HEK293 (cell line): ENCODE results near the gene PM20D1.

Experiments used
- CTCF ChIA-PET: fragments of 350-600 bp; formaldehyde crosslinking; extraction: SDS; loops from one replicate; lab custom pipeline; 2021; ENCODE audit warnings: antibody characterized with exemption; lab: Yijun Ruan, JAX
- POLR2A ChIA-PET: fragments of 300-600 bp; formaldehyde crosslinking; extraction: SDS; loops from one replicate; lab custom pipeline; 2020; ENCODE audit warnings: antibody characterized with exemption, inconsistent platforms; lab: Yijun Ruan, JAX
- H3K27ac ChIP-seq: fragments of 200-500 bp; sonication (Bioruptor generic); 2 replicates; pipeline ENCODE4 v1.5.1; 2014; ENCODE audit warnings: low read depth, low read length, control low read depth, inconsistent platforms; ENCODE audit errors: extremely low read depth
- H3K36me3 ChIP-seq, 2 experiments: fragments of 200-500 bp in 1 of 2; sonication (Bioruptor generic) in 1 of 2; 1 replicate in 1 of 2; 2 replicates in 1 of 2; pipeline ENCODE4 v1.5.1; 2014 to 2017; ENCODE audit warnings: inconsistent platforms in 2 of 2, low read length in 2 of 2; ENCODE audit not compliant: control insufficient read depth in 2 of 2, insufficient read depth in 1 of 2
- H3K4me1 ChIP-seq: fragments of 200-500 bp; sonication (Bioruptor generic); 2 replicates; pipeline ENCODE4 v1.5.1; 2014; ENCODE audit warnings: mild to moderate bottlenecking, low read length, inconsistent platforms; ENCODE audit not compliant: control insufficient read depth, insufficient read depth
- H3K4me3 ChIP-seq: 2 replicates; pipeline ENCODE4 v1.5.1; 2011; ENCODE audit warnings: low read depth, mild to moderate bottlenecking, control low read depth, low read length, moderate library complexity
- H3K9me3 ChIP-seq: fragments of 200-500 bp; sonication (Bioruptor generic); 2 replicates; pipeline ENCODE4 v1.5.1; 2014; ENCODE audit warnings: low read depth, low read length, inconsistent platforms; ENCODE audit not compliant: control insufficient read depth, insufficient read depth
- CTCF ChIP-seq: fragments of 450-650 bp; formaldehyde crosslinking; IDR thresholded peaks from 2 replicates; pipeline ENCODE4 v1.5.1; 2016; ENCODE audit warnings: missing biosample characterization, missing genetic modification characterization
- IKZF3 ChIP-seq: fragments of 450-650 bp; IDR thresholded peaks from 2 replicates; pipeline ENCODE4 v1.5.0; 2018; ENCODE audit warnings: missing biosample characterization, mild to moderate bottlenecking, missing genetic modification characterization, moderate library complexity
- OVOL3 ChIP-seq: fragments of 450-650 bp; formaldehyde crosslinking; IDR thresholded peaks from 2 replicates; pipeline ENCODE4 v1.5.1; 2016; ENCODE audit warnings: missing biosample characterization, missing genetic modification characterization
- PATZ1 ChIP-seq: fragments of 450-650 bp; formaldehyde crosslinking; IDR thresholded peaks from 2 replicates; pipeline ENCODE4 v1.5.1; 2016; ENCODE audit warnings: missing biosample characterization, missing genetic modification characterization
- SCRT2 ChIP-seq: fragments of 450-650 bp; formaldehyde crosslinking; IDR thresholded peaks from 2 replicates; pipeline ENCODE4 v1.5.1; 2016; ENCODE audit warnings: missing biosample characterization, missing genetic modification characterization
- ZBTB26 ChIP-seq: fragments of 450-650 bp; formaldehyde crosslinking; optimal IDR thresholded peaks from 2 replicates; pipeline ENCODE3; 2016; ENCODE audit warnings: missing biosample characterization, mild to moderate bottlenecking, missing genetic modification characterization
- ZBTB49 ChIP-seq: fragments of 450-650 bp; formaldehyde crosslinking; IDR thresholded peaks from 2 replicates; pipeline ENCODE4 v1.5.1; 2016; ENCODE audit warnings: missing biosample characterization, missing genetic modification characterization, low read depth
- ZNF302 ChIP-seq: fragments of 450-650 bp; formaldehyde crosslinking; IDR thresholded peaks from 2 replicates; pipeline ENCODE4 v1.5.1; 2016; ENCODE audit warnings: missing biosample characterization, missing genetic modification characterization, low read depth
- ZNF416 ChIP-seq: fragments of 450-650 bp; formaldehyde crosslinking; IDR thresholded peaks from 2 replicates; pipeline ENCODE4 v1.5.1; 2016; ENCODE audit warnings: missing biosample characterization, missing genetic modification characterization
- ZNF629 ChIP-seq: fragments of 450-650 bp; formaldehyde crosslinking; IDR thresholded peaks from 2 replicates; pipeline ENCODE4 v1.5.1; 2017; ENCODE audit warnings: missing biosample characterization, missing genetic modification characterization
- ZNF639 ChIP-seq: fragments of 450-650 bp; formaldehyde crosslinking; IDR thresholded peaks from 2 replicates; pipeline ENCODE4 v1.5.1; 2016; ENCODE audit warnings: missing biosample characterization, missing genetic modification characterization
- ZNF654 ChIP-seq: fragments of 450-650 bp; formaldehyde crosslinking; IDR thresholded peaks from 2 replicates; pipeline ENCODE4 v1.5.1; 2016; ENCODE audit warnings: low read depth, missing biosample characterization, missing genetic modification characterization
- ZNF843 ChIP-seq: fragments of 450-650 bp; formaldehyde crosslinking; IDR thresholded peaks from 2 replicates; pipeline ENCODE4 v1.5.1; 2016; ENCODE audit warnings: missing biosample characterization, missing genetic modification characterization
- ZSCAN30 ChIP-seq: fragments of 450-650 bp; IDR thresholded peaks from 2 replicates; pipeline ENCODE4 v1.5.1; 2018; ENCODE audit warnings: missing biosample characterization, mild to moderate bottlenecking, missing genetic modification characterization, moderate library complexity
- TF ChIP-seq, protein P1 (sequence below): fragments of 450-650 bp; formaldehyde crosslinking; IDR thresholded peaks from 2 replicates; pipeline ENCODE4; 2016; ENCODE audit warnings: missing biosample characterization, missing genetic modification characterization

PM20D1 gene

DNA sequence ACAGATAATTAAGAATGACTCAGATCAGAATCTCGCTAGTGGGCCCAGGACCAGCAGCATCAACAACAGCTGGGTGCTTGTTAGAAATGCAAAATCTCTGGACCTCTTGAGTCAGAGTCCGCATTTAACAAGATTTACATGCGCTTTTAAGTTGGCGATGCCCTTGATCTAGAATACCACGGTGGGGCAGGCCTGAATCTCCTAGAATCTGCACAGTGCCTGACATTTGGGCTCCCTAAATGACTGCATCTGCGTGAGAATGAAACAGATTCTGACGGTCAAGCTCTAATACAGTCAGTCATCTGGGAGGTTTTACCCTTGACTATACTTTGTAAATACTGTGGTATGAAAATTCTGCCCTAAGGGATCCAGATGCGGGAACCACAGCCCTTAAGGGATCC is 57.5 kb downstream of the PM20D1 start:
- Histone ChIP-seq H3K27ac (no peak overlapping the region), H3K4me3 (no peak overlapping the region), H3K4me1 (no peaks in the 10 kb centered on the region), H3K9me3 (no peaks in the 10 kb centered on the region), H3K36me3 (peaks cover 0 to 76% of the 10 kb centered on the region in 2 experiments; a peak in 1 of 3 replicates)
- no peak for TF ChIP-seq ZNF302 (tag by site-specific recombination)
- ChIA-PET POLR2A (interaction anchor here (0.9 kb wide), 1 partner anchor 43 kb away, joined by 3 read pairs; no protein-coding TSS in a partner anchor), CTCF (interaction anchor here (0.6 to 9.4 kb wide), 31 partner anchors 10 to 316 kb away, joined by 3 to 155 read pairs (median 6); partner anchors contain the start of gene RAB29)

GRCh38 chr1:205791568-205792180 is 58.3 kb downstream of the PM20D1 start:
- POLR2A ChIA-PET = interaction anchor here (0.9 to 1.7 kb wide), 2 partner anchors 42 to 186 kb away, joined by 3 to 5 read pairs; no protein-coding TSS in a partner anchor
- TF ChIP-seq CTCF (tag by site-specific recombination) = peak; percentile 79
- peak; percentile 86 for TF ChIP-seq SCRT2 (tag by site-specific recombination)
- TF ChIP-seq ZNF654 (tag by site-specific recombination) = peak; percentile 66
- no peak for TF ChIP-seq ZBTB49 (tag by site-specific recombination)
- TF ChIP-seq ZSCAN30 = no peak
- TF ChIP-seq, all 188 proteins: peak for 3
- Histone ChIP-seq H3K9me3 (no peaks in the 10 kb centered on the region), H3K36me3 (peaks cover 0 to 68% of the 10 kb centered on the region in 2 experiments; a peak in 1 of 3 replicates), H3K4me3 (no peak overlapping the region), H3K4me1 (0 out of 2 replicates have a peak, but pooled peaks cover under 1% of the 10 kb centered on the region), H3K27ac (no peak overlapping the region)
- CTCF ChIA-PET = interaction anchor here (0.5 to 9.4 kb wide), 41 partner anchors 8 to 635 kb away, joined by 3 to 155 read pairs (median 5); partner anchors contain the start of gene RAB29

GRCh38 chr1:205787287-205787916 is 62.5 kb downstream of the PM20D1 start:
- Histone ChIP-seq H3K4me1 (0 out of 2 replicates have a peak, but pooled peaks cover 4% of the 10 kb centered on the region), H3K4me3 (no peak overlapping the region), H3K27ac (no peak overlapping the region), H3K36me3 (peaks cover 0 to 27% of the 10 kb centered on the region in 2 experiments; a peak in 1 of 3 replicates), H3K9me3 (no peaks in the 10 kb centered on the region)
- CTCF ChIA-PET = interaction anchor here (0.6 to 9.4 kb wide), 4 partner anchors 128 to 680 kb away, joined by 3 to 155 read pairs (median 4); no protein-coding TSS in a partner anchor
- POLR2A ChIA-PET = interaction anchor here (0.6 to 1.7 kb wide), 2 partner anchors 10 to 45 kb away, joined by 3 to 5 read pairs; no protein-coding TSS in a partner anchor
- TF ChIP-seq ZNF843 (tag by site-specific recombination) (no peak), ZNF416 (no peak), PATZ1 (tag by site-specific recombination) (no peak), OVOL3 (no peak), ZBTB26 (tag by site-specific recombination) (no peak), ZNF639 (no peak), IKZF3 (tag by site-specific recombination) (no peak), ZNF629 (tag by site-specific recombination) (no peak)
- TF ChIP-seq, protein P1, sequence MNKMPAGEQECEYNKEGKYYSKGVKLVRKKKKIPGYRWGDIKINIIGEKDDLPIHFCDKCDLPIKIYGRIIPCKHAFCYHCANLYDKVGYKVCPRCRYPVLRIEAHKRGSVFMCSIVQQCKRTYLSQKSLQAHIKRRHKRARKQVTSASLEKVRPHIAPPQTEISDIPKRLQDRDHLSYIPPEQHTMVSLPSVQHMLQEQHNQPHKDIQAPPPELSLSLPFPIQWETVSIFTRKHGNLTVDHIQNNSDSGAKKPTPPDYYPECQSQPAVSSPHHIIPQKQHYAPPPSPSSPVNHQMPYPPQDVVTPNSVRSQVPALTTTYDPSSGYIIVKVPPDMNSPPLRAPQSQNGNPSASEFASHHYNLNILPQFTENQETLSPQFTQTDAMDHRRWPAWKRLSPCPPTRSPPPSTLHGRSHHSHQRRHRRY (tag by site-specific recombination) = no peak
